Left renal cortex interstitium (tissue), 4 donors: ENCODE data around the gene POMC. TPM values are rescaled to one million over a fixed set of nuclear protein-coding genes. Genes with fewer than 3 reads are reported as not detected.
"Not testable (repeated sequence)": the region's sequence is repeated elsewhere in the genome, so short reads cannot be mapped to it uniquely, and the experiment has no call there.

ENCODE experiments used
- DNase-seq, 4 donors: peaks; one replicate each; pipeline ENCODE4 v3.0.0-alpha.2; 2013; ENCODE audit warnings: low read depth in 4 of 4, low spot score in 2 of 4, missing footprints in 1 of 4
- polyA plus RNA-seq, 4 donors: library from polyadenylated mRNA; unstranded; fragments of 120-200 nt; gene quantifications; one replicate each; pipeline ENCODE4 v1.2.1, GENCODE V29; 2013; ENCODE audit not compliant: insufficient read length in 4 of 4

The POMC gene
- polyA plus RNA-seq, 4 donors = 5.0 to 12.5 (median 7.6) TPM

- no peak for DNase-seq
Measured at GRCh38 chr2:25177211-25177611, 8.8 kb upstream of the POMC start.

GRCh38 chr2:25176541-25177181 lies 8.3 kb upstream of the POMC start:
- DNase-seq = no peak

DNA sequence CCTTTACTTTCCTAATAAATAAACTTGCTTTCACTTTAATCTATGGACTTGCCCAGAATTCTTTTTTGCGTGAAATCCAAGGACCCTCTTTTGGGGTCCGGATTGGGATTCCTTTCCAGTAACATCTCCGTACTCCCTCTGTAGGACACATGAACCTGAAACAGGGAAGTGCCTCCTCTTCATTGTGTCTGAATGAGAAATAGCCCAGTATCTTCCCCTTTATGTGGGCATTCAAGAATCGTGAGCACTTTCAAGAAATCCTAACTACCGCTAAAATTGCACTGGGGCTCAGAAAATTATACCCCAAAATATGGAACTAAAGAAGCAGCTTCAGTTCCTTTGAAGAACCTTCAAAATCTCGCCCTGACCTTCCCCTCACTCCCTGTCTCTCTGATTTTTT lies 7.8 kb upstream of the POMC start:
- DNase-seq = no peak

GRCh38 chr2:25174192-25174861 lies 5.9 kb upstream of the POMC start:
- no peak for DNase-seq

DNA sequence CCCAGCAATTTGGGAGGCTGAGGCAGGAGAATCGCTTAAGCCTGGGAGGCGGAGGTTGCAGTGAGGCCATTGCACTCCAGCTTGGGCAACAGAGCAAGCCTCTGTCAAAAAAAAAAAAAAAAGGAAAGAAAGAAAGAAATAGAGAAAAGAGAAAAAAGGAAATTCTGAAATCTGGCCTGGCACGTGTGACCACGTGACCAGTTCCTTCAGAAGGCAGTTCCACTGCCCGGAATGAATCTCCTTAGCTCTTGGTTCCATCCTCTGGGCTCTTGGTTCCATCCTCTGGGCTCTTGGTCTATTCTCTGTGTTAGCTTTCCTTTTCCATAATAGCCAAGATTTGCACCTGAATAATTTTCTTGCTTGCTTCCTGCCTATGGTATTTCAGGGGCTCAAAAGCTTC lies 5.3 kb upstream of the POMC start:
- DNase-seq = no peak

GRCh38 chr2:25170888-25171287 lies 2.5 kb upstream of the POMC start:
- no peak for DNase-seq

- DNase-seq = no peak
Measured at GRCh38 chr2:25169073-25169470, 692 bp upstream of the POMC start.

DNA sequence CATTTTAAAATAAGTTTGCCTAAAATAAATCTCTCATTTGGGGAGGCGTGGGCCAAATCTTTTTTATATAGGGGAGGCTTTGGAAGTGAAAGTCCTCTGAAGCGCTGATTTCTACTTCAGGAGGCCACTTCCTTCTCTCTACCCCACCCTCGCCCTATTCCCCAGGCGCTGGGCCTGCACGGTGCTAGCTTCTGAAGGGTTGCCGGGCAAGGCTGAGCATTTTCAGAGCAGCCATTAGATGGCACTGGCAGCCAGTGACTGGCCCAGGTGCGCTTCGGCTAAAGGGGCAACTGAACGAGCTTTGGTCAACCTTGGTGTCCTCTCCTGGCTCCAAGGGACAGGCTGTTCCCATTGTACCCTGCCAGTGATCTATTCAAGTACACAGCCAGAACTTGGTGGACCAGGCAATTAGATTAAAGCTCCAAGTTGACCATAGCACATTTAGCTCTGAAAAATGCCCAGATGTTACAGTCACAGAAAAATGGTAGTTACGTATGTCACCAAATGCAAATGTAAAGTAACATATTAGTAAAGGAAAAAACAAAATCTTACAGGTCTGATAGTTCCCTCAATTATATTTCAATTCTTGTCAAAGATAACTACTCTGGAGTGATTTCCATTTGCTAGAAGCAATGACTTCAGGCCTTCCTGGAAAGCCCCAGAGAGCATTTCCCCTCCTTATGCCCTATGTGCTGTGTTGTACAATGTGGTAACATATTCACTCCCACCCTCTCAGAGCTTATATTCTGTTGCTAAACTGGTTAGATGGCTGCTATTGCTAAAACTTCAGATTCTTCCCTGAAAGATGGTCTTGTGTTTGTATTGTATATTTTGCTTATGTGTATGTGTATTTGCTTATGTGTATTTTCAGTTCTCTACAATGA lies 2.1 kb downstream of the POMC start:
- no peak for DNase-seq

DNA sequence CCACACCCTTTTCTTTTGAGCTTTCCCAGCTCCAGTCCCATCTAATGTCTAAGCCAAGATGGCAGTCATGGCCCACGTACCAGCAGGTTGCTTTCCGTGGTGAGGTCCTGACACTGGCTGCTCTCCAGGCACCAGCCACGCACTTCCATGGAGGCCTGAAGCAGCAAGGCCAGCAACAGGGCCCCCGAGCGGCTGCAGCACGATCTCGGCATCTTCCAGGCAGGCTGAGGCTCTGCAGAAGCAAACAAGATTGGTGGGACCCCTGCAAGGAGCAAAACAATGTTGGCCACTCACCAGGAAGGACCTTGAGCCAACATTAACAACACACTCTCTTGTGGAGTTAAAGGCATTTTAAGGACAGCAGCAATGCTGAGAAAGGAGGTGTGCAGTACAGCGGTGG lies 3.8 kb downstream of the POMC start:
- no peak for DNase-seq

DNA sequence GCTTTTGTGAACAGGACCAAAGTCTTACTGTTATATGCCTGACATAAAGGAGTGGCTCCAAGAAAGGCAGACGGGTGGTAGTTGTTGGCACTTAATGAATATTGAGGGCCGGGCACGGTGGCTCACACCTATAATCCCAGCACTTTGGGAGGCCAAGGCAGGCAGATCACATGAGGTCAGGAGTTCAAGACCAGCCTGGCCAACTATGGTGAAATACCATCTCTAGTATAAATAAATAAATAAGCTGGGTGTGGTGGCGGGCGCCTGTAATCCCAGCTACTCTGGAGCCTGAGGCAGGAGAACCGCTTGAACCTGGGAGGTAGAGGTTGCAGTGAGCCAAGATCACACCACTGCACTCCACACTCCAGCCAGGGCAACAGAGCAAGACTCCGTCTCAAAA lies 6.3 kb downstream of the POMC start:
- DNase-seq = not testable (repeated sequence)

GRCh38 chr2:25161055-25161781 lies 7.2 kb downstream of the POMC start:
- DNase-seq = peak in 1 of 4 donors; percentile 55

GRCh38 chr2:25160376-25160775 lies 8.0 kb downstream of the POMC start:
- DNase-seq = no peak

- DNase-seq = no peak
Measured at GRCh38 chr2:25159949-25160348, 8.4 kb downstream of the POMC start.

DNA sequence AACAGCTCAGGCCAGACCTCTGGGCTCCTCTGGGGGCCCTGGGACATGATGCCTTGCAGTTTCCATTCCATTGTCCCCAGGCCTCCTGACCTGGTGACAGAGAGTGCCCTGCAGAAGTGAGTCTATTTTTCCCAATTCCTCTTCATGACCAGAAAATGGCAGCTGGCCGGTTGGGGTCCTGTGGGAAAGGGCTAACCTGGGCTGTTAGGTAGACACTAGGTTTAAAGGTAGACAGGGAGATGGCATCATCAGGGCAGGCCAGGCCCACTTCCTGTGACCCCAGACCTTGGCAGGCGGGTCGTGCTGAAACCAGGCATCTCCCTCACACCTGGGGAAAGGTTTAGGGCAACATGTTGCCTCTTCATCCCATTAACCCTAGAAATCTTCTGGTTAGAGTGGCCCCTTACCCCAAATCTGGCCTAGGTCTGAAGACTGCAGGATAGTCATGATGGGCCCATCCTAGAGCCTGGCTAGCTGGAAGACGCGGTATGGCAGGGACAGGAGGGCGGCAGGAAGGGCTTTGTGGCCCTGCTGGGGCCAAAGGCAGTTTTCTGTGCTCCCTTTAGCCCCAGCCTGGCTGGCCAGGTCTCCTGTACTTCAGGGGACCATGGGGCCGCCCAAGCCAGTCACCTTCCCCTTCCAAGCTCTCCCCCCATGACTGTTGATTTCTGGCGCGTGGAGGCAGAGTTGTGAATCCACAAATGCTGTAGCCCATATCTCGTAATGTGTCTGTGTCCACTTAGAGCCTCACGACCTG lies 10.1 kb downstream of the POMC start:
- DNase-seq = no peak

GRCh38 chr2:25155401-25155800 lies 13.0 kb downstream of the POMC start:
- no peak for DNase-seq

- DNase-seq = no peak
Measured at GRCh38 chr2:25151718-25152117, 16.7 kb downstream of the POMC start.

GRCh38 chr2:25150993-25151392 lies 17.4 kb downstream of the POMC start:
- not testable (repeated sequence) for DNase-seq

GRCh38 chr2:25149646-25150045 lies 18.7 kb downstream of the POMC start:
- no peak for DNase-seq

GRCh38 chr2:25146896-25147295 lies 21.5 kb downstream of the POMC start:
- no peak for DNase-seq

DNA sequence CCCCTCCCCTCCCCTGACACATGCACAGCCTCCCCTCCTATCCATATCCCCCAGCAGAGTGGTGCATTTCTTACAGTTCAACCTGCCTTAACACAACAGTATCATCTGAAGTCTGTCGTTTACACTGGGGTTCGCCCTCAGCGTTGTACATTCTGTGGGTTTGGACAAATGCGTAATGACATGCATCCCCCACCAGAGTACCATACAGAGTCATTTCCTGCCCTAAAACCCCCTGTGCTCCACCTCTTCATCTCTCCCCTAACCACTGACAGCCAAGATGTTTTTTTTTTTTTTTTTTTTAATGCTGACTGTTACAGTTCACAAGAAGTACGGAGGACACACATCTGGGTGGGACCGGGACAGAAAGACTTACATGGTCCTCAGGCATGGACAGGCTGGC lies 22.6 kb downstream of the POMC start:
- no peak for DNase-seq
